ENCODE data around the gene CD300C.

The CD300C gene

GRCh38 chr17:74502861-74503260 is 43.1 kb downstream of the CD300C start:
- in situ Hi-C loops (cut with MboI; ENCODE audit: low pct_unique_long_range_greater_than_20kb, low sequenced_read_pairs, unreplicated experiment) = no loop called here
- DNase-seq (ENCODE audit: low spot score) = no peak
- no peak for TF ChIP-seq CTCF (IDR thresholded peaks at IDR 0.05; ENCODE audit: extremely low read depth, insufficient read depth, missing control alignments)

GRCh38 chr17:74499992-74500391 is 45.9 kb downstream of the CD300C start:
- peak; percentile 1 for DNase-seq (ENCODE audit: low spot score)
- no peak for TF ChIP-seq CTCF (IDR thresholded peaks at IDR 0.05; ENCODE audit: extremely low read depth, insufficient read depth, missing control alignments)
- in situ Hi-C loops (cut with MboI; ENCODE audit: low pct_unique_long_range_greater_than_20kb, low sequenced_read_pairs, unreplicated experiment) = no loop called here

- in situ Hi-C loops (cut with MboI; ENCODE audit: low pct_unique_long_range_greater_than_20kb, low sequenced_read_pairs, unreplicated experiment) = no loop called here
- TF ChIP-seq CTCF (IDR thresholded peaks at IDR 0.05; ENCODE audit: extremely low read depth, insufficient read depth, missing control alignments) = no peak
- DNase-seq (ENCODE audit: low spot score) = no peak
These were observed 48.4 kb downstream of the CD300C start for GRCh38 chr17:74497471-74497870.

GRCh38 chr17:74493331-74493833 is 52.5 kb downstream of the CD300C start:
- in situ Hi-C loops (cut with MboI; ENCODE audit: low pct_unique_long_range_greater_than_20kb, low sequenced_read_pairs, unreplicated experiment) = no loop called here

GRCh38 chr17:74491626-74492025 is 54.3 kb downstream of the CD300C start:
- DNase-seq (ENCODE audit: low spot score) = peak; percentile 5
- in situ Hi-C loops (cut with MboI; ENCODE audit: low pct_unique_long_range_greater_than_20kb, low sequenced_read_pairs, unreplicated experiment) = no loop called here
- no peak for TF ChIP-seq CTCF (IDR thresholded peaks at IDR 0.05; ENCODE audit: extremely low read depth, insufficient read depth, missing control alignments)

More at GRCh38 chr17:74493331-74493833, 52.5 kb downstream of the CD300C start:
- peak; percentile 72 for DNase-seq (ENCODE audit: low spot score)
- TF ChIP-seq CTCF (IDR thresholded peaks at IDR 0.05; ENCODE audit: extremely low read depth, insufficient read depth, missing control alignments) = peak; percentile 94

Data from GM13977 (cell line).